ENCODE data around the gene ELF5.

Gene ELF5

GRCh38 chr11:34513682-34514449 lies at the start of gene ELF5:
Gene ELF5 (minus strand): TSS chr11:34513794. CDS start chr11:34505749, 8,045 bp downstream.
- DNase-seq: no peak

- no peak for DNase-seq
Observed at GRCh38 chr11:34562976-34563375, 49.4 kb upstream of the ELF5 start.

DNA sequence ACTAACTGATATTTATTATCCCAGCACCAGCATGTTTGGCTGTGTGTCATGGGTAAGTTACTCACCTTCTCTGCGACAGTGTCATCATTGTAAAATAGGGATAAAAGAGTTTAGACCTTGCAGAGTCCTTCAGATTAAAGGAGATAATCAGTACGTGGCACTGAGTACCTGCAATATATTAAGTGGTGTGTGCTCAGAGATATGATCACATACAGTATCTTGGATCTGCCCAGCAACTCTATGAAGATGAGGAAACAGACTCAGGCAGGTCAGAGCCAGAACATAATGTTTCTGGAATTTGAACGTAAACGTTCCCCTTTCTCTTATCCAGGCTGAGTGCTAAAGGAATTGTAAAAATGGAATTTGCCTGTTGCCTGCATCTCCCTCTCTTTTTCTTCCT lies 46.9 kb upstream of the ELF5 start:
- DNase-seq: no peak

DNA sequence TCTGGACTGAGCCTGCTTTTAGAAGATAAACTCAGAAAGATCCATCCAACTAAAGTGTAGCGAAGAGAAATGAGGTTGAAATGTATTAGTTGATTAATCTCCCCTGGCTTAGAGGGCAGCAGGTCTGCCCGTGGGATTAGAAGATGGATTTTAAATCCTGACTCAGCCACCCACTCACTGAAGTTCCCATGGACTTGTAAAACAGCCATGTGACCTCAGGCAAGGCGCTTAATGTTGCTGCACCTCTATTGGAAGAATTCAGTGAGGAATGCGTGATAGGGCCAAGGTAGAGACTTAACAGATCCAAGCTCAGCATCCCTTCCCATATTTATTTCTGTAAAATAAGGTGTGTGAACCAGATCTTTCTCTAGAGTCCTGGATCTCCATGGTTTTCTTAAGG lies 45.1 kb upstream of the ELF5 start:
- no peak for DNase-seq

- no peak for DNase-seq
Observed at GRCh38 chr11:34558211-34558610, 44.6 kb upstream of the ELF5 start.

- peak in 13 of 51 donors; percentile 2 to 30 (median 9) for DNase-seq
Observed at GRCh38 chr11:34552270-34552669, 38.7 kb upstream of the ELF5 start.

- DNase-seq: no peak
Observed at GRCh38 chr11:34549271-34549670, 35.7 kb upstream of the ELF5 start.

DNA sequence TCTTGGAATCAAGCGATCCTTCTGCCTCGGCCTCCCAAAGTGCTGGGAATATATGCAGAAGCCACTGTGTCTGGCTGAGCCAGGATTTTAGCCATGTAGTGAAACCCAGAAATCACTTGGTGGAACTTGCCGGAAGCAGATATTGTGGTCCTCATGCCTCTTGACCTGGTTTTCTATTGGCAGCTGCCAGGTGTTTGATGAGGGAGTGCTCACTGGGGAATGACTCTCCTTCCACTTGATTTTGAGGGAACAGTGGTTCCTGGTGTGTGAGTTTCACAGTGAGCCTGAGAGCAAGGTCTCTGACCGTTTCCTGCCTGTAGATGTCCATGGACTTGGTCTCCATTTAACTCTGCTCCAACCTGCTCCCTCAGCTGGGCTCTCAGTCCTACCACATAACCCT lies 34.7 kb upstream of the ELF5 start:
- no peak for DNase-seq

DNA sequence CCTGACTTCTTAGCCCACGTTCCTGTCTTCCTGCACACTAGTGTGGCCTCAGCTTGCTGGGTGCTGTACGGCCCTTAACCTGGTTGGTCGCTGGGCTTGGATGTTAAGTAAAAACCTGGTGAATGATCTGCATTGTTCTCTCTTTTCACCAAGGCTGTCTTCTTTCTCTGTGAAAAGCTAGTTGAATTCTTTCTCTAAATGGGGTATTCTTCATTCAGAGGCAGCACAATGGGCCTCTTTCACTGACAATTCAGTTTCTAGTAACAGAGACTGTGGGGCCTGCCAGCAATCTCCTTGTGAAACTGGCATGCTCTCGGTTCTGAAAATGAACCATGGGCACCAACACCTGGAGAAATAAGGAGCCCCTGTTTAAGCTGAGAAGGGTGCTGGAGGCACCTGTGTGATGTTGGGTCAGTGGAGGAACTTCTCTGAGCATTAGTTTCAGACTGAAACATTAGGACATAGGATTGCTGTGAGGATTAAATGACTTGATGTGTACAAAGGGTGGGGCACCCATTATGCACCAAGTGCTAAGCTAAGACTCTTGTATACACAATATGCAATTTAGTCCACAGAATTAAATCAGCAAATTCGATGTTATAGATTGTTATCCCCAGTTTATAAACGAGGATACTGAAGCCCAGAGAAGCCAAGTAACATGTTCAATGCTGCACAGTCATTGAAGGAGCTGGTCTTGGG lies 33.1 kb upstream of the ELF5 start:
- peak in 34 of 51 donors; percentile 2 to 85 (median 46) for DNase-seq

DNA sequence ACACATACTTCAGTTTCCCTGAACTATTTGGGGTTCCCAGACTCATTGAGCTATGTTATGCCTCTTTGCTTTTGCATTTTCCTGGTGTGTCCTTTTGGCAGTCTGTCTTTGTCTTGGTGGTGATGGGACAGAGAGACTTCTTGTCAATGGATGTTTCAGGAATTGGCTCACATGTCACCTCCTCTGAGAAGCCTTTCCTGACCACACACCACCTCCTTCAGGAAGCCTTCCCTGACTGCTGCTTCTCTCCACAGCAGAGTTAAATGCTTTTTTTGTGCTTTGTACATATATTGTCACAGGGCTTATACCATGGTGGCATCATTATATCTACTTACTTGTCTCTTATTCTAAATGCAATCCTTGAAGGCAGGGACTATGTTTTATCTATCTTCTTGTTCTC lies 28.5 kb upstream of the ELF5 start:
- no peak for DNase-seq

DNA sequence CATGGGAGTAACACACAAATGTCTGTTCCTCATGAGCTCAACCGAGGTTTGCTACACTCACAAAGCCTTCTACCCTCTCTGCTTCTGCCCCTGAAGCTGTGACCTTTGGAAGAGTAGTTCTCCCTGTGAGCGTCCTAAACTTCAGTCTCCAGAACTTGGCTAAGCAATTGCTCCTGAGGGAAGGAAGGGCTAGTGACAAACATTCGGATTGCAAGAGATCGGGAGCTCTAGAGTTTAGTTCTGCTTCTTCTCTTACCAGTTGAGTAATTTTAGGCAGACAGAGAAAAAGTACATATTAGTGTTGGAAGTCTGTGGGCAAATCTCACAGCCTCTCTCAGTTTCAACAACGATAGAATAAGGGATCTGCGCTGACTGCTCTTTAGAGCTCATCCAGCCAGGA lies 27.3 kb upstream of the ELF5 start:
- no peak for DNase-seq

- DNase-seq: no peak
Observed at GRCh38 chr11:34537636-34538035, 24.0 kb upstream of the ELF5 start.

GRCh38 chr11:34536056-34536455 lies 22.5 kb upstream of the ELF5 start:
- DNase-seq: no peak

- no peak for DNase-seq
Observed at GRCh38 chr11:34534826-34535225, 21.2 kb upstream of the ELF5 start.

- no peak for DNase-seq
Observed at GRCh38 chr11:34531663-34532062, 18.1 kb upstream of the ELF5 start.

GRCh38 chr11:34530545-34531234 lies 17.1 kb upstream of the ELF5 start:
- no peak for DNase-seq

DNA sequence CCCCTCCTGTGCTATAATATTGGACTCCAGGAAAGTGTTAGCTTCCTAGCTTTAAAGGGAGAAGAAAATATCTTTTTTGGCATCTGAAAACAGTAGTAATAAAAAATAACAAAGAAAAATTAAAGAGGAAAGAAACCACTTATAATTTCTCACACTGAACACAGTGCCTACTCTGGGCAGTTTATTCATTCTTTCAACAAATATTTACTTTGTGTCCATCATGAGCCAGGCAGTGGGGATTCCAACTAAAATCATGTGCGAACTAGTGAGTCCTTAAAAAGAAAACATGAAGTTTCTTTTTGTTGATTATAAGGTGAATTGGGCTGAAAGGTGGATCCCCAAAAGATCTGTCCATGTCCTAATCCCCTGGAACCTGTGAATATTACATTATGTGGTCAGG lies 16.0 kb upstream of the ELF5 start:
- DNase-seq: no peak

GRCh38 chr11:34528072-34528471 lies 14.5 kb upstream of the ELF5 start:
- DNase-seq: no peak

GRCh38 chr11:34525888-34526657 lies 12.5 kb upstream of the ELF5 start:
- DNase-seq: no peak

DNA sequence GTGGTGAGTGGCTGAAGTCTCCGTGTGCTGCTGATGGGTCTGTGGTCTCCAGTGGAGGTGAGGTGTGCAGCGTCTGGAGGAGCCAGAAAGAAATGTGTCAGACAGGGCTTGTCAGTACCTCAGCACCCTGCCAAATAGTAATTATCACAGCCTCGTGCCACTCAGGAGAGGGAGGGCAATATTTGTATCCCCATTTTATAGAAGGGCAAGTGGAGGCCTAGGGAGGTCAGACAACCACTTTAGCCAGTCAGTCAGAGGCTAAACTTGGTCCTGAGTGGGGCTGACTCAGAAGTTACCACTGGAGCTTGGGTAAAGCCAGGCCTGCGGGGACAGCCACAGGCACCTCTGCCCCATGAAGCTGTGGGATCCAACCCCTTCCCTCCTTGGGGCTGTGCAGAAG lies 11.5 kb upstream of the ELF5 start:
- DNase-seq: no peak

- DNase-seq: no peak
Observed at GRCh38 chr11:34524696-34525095, 11.1 kb upstream of the ELF5 start.

DNA sequence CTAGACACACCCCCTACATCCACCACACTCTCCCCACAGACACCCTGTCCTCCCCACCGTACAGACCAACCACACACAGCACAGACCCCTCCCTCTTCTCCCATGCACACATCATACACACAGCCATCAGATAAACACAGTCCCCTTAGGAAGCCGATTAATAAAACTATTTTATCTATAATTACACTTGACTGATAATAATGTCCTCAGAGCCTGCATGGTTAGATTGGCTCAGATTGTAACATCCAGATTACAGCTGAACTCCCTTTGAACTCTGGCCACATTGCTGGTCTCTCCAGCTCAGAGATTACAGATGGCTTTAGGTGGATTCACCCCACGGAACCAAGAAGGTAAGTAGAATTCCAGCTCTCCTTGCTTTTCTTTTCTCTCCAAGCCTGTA lies 9.5 kb upstream of the ELF5 start:
- DNase-seq: no peak
